Measurements from ENCODE around the gene ARHGEF19. TPM values are rescaled to one million over a fixed set of nuclear protein-coding genes. Genes with fewer than 3 reads are reported as not detected.

Gene ARHGEF19
- total and polyA plus RNA-seq, 2 of the 13 experiments (the other 11 are each of a cell fraction or from before 2014, with no cell fraction given) = 1.7 to 1.8 TPM

GRCh38 chr1:16218014-16218673, 5.7 kb upstream of the ARHGEF19 start:
- FAIRE-seq (no peak), DNase-seq (ENCODE audit: low spot score) (no peak), ATAC-seq (no peak)
- POLR2A ChIA-PET = interaction anchor here (1.8 kb wide), 1 partner anchor 12 kb away, joined by 19 read pairs; no protein-coding TSS in a partner anchor
- intact Hi-C loops (cut with micrococcal nuclease; ENCODE audit: unreplicated experiment) = no loop called here
- H3K79me2 ChIP-seq (ENCODE audit: insufficient read depth, low read length) = no peaks in the 10 kb centered on the region
- H3K9me3 ChIP-seq (ENCODE audit: low read length) = no peaks in the 10 kb centered on the region
- no peak overlapping the region for H2AFZ ChIP-seq (ENCODE audit: low read length)
- in situ Hi-C loops (cut with HindIII; ENCODE audit: extremely low pct_ligation_motif_present, low pct_unique_long_range_greater_than_20kb) = no loop called here
- H3K27me3 ChIP-seq (ENCODE audit: control insufficient read depth in 1 of 2, insufficient read depth in 2 of 2, low read length in 2 of 2) = 0 out of 5 replicates have a peak, but pooled peaks cover 0 to 4% of the 10 kb centered on the region in 2 experiments
- H3K36me3 ChIP-seq (replicated peaks in 1 of 2; ENCODE audit: control insufficient read depth in 1 of 2, insufficient read depth in 2 of 2, low read length in 2 of 2) = no peaks in the 10 kb centered on the region
- no peak overlapping the region for H3K27ac ChIP-seq (ENCODE audit: extremely low read length, insufficient read depth, low read length)
- H3K4me1 ChIP-seq (ENCODE audit: insufficient read depth, low read length) = peaks cover 23% of the 10 kb centered on the region
- no TSS peak for BruUV-seq (replicated peaks)
- no peak overlapping the region for H3K9ac ChIP-seq (ENCODE audit: insufficient read depth, low read depth, low read length)
- H3K4me2 ChIP-seq (ENCODE audit: low read depth, low read length) = peak overlapping the region; percentile 79
- no peaks in the 10 kb centered on the region for H4K20me1 ChIP-seq (ENCODE audit: insufficient read depth, low read length)
- TF ChIP-seq PHF5A (CRISPR knock-in tag; IDR thresholded peaks at IDR 0.05; ENCODE audit: low read depth, unreplicated experiment) = no peak
- TF ChIP-seq SAFB2 (CRISPR knock-in tag; IDR thresholded peaks at IDR 0.05; ENCODE audit: borderline replicate concordance, low read depth) = 0 out of 2 replicates have a peak, but pooled peaks have one; percentile 7
- TF ChIP-seq MAX (IDR thresholded peaks at IDR 0.05) = 0 out of 2 replicates have a peak, but pooled peaks have one; percentile 17
- TF ChIP-seq ZNF646 (CRISPR knock-in tag; IDR thresholded peaks at IDR 0.05) = no peak
- no peak for TF ChIP-seq ZBTB37 (CRISPR knock-in tag; IDR thresholded peaks at IDR 0.05)
- TF ChIP-seq PAWR (CRISPR knock-in tag; IDR thresholded peaks at IDR 0.05; ENCODE audit: borderline replicate concordance) = no peak
- TF ChIP-seq RBFOX2 (IDR thresholded peaks at IDR 0.05; ENCODE audit: low read depth, low read length) = no peak
- TF ChIP-seq ZNF503 (CRISPR knock-in tag; IDR thresholded peaks at IDR 0.05) = no peak
- no peak for TF ChIP-seq ZC3H4 (CRISPR knock-in tag; IDR thresholded peaks at IDR 0.05; ENCODE audit: borderline replicate concordance)
- no peak for TF ChIP-seq SKI (IDR thresholded peaks at IDR 0.05; ENCODE audit: partially characterized antibody)
- WGBS (ENCODE audit: low lambda C conversion rate) = 52% methylated on average over 8 of the region's 12 CpGs
- CTCF ChIA-PET (ENCODE audit: low intra/inter-chr PET ratio, low total read pairs) = no interaction called here
- peak overlapping the region; percentile 46 to 61 (median 51); a peak in 4 of 6 replicates for H3K4me3 ChIP-seq (replicated peaks in 1 of 3; ENCODE audit: insufficient read depth in 1 of 3, low read depth in 2 of 3, low read length in 3 of 3)

Data from HepG2 (cell line).